Measurements from ENCODE around the gene CRYGA.

DNA sequence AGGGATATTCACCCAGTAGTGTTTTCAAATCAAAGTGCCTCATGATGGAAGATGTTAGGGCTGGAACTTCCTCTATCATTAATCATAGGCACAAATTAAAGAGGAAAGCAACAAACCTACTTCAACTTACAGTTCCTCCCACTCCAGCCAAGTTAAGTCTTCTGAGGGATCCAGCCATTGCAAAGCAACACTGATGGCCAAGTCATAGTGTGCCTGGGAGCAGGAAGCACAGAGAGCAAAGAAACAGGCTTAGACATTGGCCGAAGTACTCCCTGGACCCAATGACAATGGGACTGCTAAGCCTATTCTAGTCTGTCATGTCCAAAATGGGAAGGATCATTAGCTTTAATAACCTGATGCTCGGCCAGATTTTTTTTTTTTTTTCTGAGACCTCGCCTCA lies 19.4 kb upstream of the CRYGA start:
- TF ChIP-seq, protein P1, sequence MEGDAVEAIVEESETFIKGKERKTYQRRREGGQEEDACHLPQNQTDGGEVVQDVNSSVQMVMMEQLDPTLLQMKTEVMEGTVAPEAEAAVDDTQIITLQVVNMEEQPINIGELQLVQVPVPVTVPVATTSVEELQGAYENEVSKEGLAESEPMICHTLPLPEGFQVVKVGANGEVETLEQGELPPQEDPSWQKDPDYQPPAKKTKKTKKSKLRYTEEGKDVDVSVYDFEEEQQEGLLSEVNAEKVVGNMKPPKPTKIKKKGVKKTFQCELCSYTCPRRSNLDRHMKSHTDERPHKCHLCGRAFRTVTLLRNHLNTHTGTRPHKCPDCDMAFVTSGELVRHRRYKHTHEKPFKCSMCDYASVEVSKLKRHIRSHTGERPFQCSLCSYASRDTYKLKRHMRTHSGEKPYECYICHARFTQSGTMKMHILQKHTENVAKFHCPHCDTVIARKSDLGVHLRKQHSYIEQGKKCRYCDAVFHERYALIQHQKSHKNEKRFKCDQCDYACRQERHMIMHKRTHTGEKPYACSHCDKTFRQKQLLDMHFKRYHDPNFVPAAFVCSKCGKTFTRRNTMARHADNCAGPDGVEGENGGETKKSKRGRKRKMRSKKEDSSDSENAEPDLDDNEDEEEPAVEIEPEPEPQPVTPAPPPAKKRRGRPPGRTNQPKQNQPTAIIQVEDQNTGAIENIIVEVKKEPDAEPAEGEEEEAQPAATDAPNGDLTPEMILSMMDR (IDR thresholded peaks at IDR 0.05): no peak
- TF ChIP-seq POLR2A (IDR thresholded peaks at IDR 0.05; ENCODE audit: low read depth) (no peak), POLR2AphosphoS5 (IDR thresholded peaks at IDR 0.05) (no peak)
